Right renal pelvis (tissue), 4 donors: ENCODE data around the gene TCHP. TPM values are rescaled to one million over a fixed set of nuclear protein-coding genes. Genes with fewer than 3 reads are reported as not detected.

Experiments
- DNase-seq, 4 donors: peaks; one replicate each; pipeline ENCODE4 v3.0.0-alpha.2; 2013; ENCODE audit warnings: low read depth in 4 of 4, low spot score in 3 of 4, missing footprints in 1 of 4
- polyA plus RNA-seq, 4 donors: library from polyadenylated mRNA; unstranded; fragments of 120-200 nt; gene quantifications; one replicate each; pipeline ENCODE4 v1.2.1, GENCODE V29; 2013; ENCODE audit not compliant: insufficient read length in 4 of 4

Gene TCHP
- polyA plus RNA-seq, 4 donors = 19.5 to 22.4 (median 20.4) TPM

GRCh38 chr12:109958374-109958773 is 58.3 kb downstream of the TCHP start:
- no peak for DNase-seq

GRCh38 chr12:109959411-109960093 is 59.5 kb downstream of the TCHP start:
- no peak for DNase-seq

- no peak for DNase-seq
Observed at GRCh38 chr12:109961201-109961600, 61.1 kb downstream of the TCHP start.

GRCh38 chr12:109961612-109962011 is 61.5 kb downstream of the TCHP start:
- no peak for DNase-seq

GRCh38 chr12:109962398-109962797 is 62.3 kb downstream of the TCHP start:
- DNase-seq = no peak

GRCh38 chr12:109963330-109963729 is 63.3 kb downstream of the TCHP start:
- no peak for DNase-seq

GRCh38 chr12:109963743-109964429 is 63.8 kb downstream of the TCHP start:
- no peak for DNase-seq

GRCh38 chr12:109966546-109966945 is 66.5 kb downstream of the TCHP start:
- DNase-seq = no peak

- no peak for DNase-seq
Observed at GRCh38 chr12:109967383-109968031, 67.4 kb downstream of the TCHP start.

Other genes with a start within 250 kb of the TCHP start
- 1 to 10 TPM; 7.0 to 9.3 (median 8.5) TPM for gene FAM222A, start 186.4 kb upstream of the TCHP start, polyA plus RNA-seq
- 10 to 100 TPM; 12.0 to 16.1 (median 13.0) TPM for gene TRPV4, start 66.9 kb upstream of the TCHP start, polyA plus RNA-seq
- gene GLTP, start 19.7 kb upstream of the TCHP start, polyA plus RNA-seq = 10 to 100 TPM; 35.4 to 45.4 (median 37.7) TPM
- 10 to 100 TPM; 31.6 to 44.1 (median 34.2) TPM for gene GIT2, start 96.1 kb downstream of the TCHP start, polyA plus RNA-seq
- 10 to 100 TPM; 37.0 to 44.3 (median 40.0) TPM for gene ANKRD13A, start 99.2 kb downstream of the TCHP start, polyA plus RNA-seq
- gene C12orf76, start 148.2 kb downstream of the TCHP start, polyA plus RNA-seq = 10 to 100 TPM; 32.0 to 34.2 (median 33.9) TPM
- gene IFT81, start 224.1 kb downstream of the TCHP start, polyA plus RNA-seq = 10 to 100 TPM; 44.0 to 54.8 (median 52.7) TPM